HG03457 (cell line): ENCODE data around the gene EIF2A.

Experiments
- ATAC-seq: cut with Tn5 transposase; IDR thresholded peaks from one replicate; pipeline ENCODE4 v1.9.1; 2021; ENCODE audit warnings: moderate number of reproducible peaks; ENCODE audit not compliant: unreplicated experiment

Gene EIF2A

GRCh38 chr3:150631515-150632221 is 85.1 kb downstream of the EIF2A start:
- ATAC-seq = no peak

DNA sequence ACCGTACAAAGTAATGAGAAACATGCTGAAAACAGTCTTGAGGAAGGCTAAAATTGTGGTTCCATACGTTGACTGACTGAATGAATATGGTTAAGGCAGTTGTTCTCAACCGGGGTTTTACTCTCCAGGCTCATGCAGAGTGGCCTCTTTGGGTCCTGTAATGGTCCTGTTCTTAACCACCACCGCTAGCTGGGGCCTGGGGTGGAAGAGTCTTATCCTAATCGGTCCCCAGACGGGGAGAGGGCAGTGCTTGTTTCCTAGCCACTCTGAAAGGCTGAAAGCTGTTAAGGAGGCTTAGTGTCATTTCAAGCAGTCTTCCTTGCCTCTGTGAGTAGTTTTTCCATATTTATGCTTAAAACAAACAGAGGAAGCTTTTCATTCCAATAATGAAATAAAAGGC is 88.5 kb downstream of the EIF2A start:
- ATAC-seq = no peak

GRCh38 chr3:150635526-150635925 is 88.9 kb downstream of the EIF2A start:
- ATAC-seq = no peak
